H9 (cell line): Measurements from ENCODE around the gene TCF7L1. TPM values are rescaled to one million over a fixed set of nuclear protein-coding genes. Genes with fewer than 3 reads are reported as not detected.

ENCODE experiments used
- DNase-seq: peaks from one replicate; pipeline ENCODE4 v3.0.0-alpha.2; 2017
- H2AFZ ChIP-seq: one replicate; pipeline ENCODE4 v1.6.1; 2013; ENCODE audit warnings: mild to moderate bottlenecking, low read length, control low read depth, moderate library complexity
- H2AK5ac ChIP-seq: 2 replicates; pipeline ENCODE4 v1.6.1; 2013; ENCODE audit warnings: low read length, control low read depth, mixed read lengths; ENCODE audit not compliant: insufficient read length
- H2BK120ac ChIP-seq: one replicate; pipeline ENCODE4 v1.6.1; 2013; ENCODE audit warnings: low read depth, mild to moderate bottlenecking, low read length, control low read depth, inconsistent platforms; ENCODE audit not compliant: poor library complexity, severe bottlenecking
- H2BK12ac ChIP-seq: 2 replicates; pipeline ENCODE4 v1.6.1; 2013; ENCODE audit warnings: low read length, control low read depth, mixed read lengths, low read depth; ENCODE audit not compliant: insufficient read length
- H2BK15ac ChIP-seq: 2 replicates; pipeline ENCODE4 v1.6.1; 2013; ENCODE audit warnings: low read depth, low read length, control low read depth
- H2BK20ac ChIP-seq: one replicate; pipeline ENCODE4 v1.6.1; 2013; ENCODE audit warnings: low read depth, mild to moderate bottlenecking, low read length, control low read depth, inconsistent platforms; ENCODE audit not compliant: poor library complexity, severe bottlenecking
- H2BK5ac ChIP-seq: 2 replicates; pipeline ENCODE4 v1.6.1; 2013; ENCODE audit warnings: low read length, control low read depth, mixed read lengths; ENCODE audit not compliant: insufficient read length
- H3K14ac ChIP-seq: 2 replicates; pipeline ENCODE4 v1.6.1; 2013; ENCODE audit warnings: low read length, control low read depth; ENCODE audit not compliant: insufficient read depth
- H3K18ac ChIP-seq: 2 replicates; pipeline ENCODE4 v1.6.1; 2013; ENCODE audit warnings: low read depth, mild to moderate bottlenecking, mixed read lengths, low read length, control low read depth; ENCODE audit not compliant: insufficient read length
- H3K23ac ChIP-seq: 2 replicates; pipeline ENCODE4 v1.6.1; 2013; ENCODE audit warnings: low read length, control low read depth, mixed read lengths, low read depth; ENCODE audit not compliant: insufficient read length
- H3K23me2 ChIP-seq: 2 replicates; pipeline ENCODE4 v1.6.1; 2013; ENCODE audit warnings: low read depth, mild to moderate bottlenecking, mixed read lengths, low read length, control low read depth; ENCODE audit not compliant: insufficient read length, poor library complexity, severe bottlenecking
- H3K27ac ChIP-seq: 2 replicates; pipeline ENCODE4 v1.5.1; 2013; ENCODE audit warnings: low read length, control low read depth, mixed read lengths, low read depth; ENCODE audit not compliant: insufficient read length
- H3K27me3 ChIP-seq: 2 replicates; pipeline ENCODE4 v1.6.1; 2013; ENCODE audit warnings: low read length, control low read depth, inconsistent platforms; ENCODE audit not compliant: insufficient read depth
- H3K4ac ChIP-seq: 2 replicates; pipeline ENCODE4 v1.6.1; 2013; ENCODE audit warnings: low read depth, mild to moderate bottlenecking, control low read depth, inconsistent platforms, low read length, moderate library complexity
- H3K4me1 ChIP-seq: 2 replicates; pipeline ENCODE4 v1.6.1; 2013; ENCODE audit warnings: low read length, control low read depth, inconsistent platforms; ENCODE audit not compliant: insufficient read depth
- H3K4me2 ChIP-seq: 2 replicates; pipeline ENCODE4 v1.6.1; 2013; ENCODE audit warnings: low read length, control low read depth, mixed read lengths; ENCODE audit not compliant: insufficient read length, insufficient read depth
- H3K56ac ChIP-seq: 2 replicates; pipeline ENCODE4 v1.6.1; 2013; ENCODE audit warnings: low read depth, mild to moderate bottlenecking, mixed read lengths, low read length, control low read depth; ENCODE audit not compliant: insufficient read length
- H3K79me1 ChIP-seq: 2 replicates; pipeline ENCODE4 v1.6.1; 2013; ENCODE audit warnings: low read depth, mild to moderate bottlenecking, moderate library complexity, low read length, control low read depth, inconsistent platforms; ENCODE audit not compliant: insufficient read depth, poor library complexity, severe bottlenecking
- H3K79me2 ChIP-seq: 2 replicates; pipeline ENCODE4 v1.6.1; 2013; ENCODE audit warnings: low read length, control low read depth, inconsistent platforms; ENCODE audit not compliant: insufficient read depth
- H3K9ac ChIP-seq: 2 replicates; pipeline ENCODE4 v1.6.1; 2013; ENCODE audit warnings: low read length, control low read depth, mixed read lengths; ENCODE audit not compliant: insufficient read length; ENCODE audit errors: extremely low read depth
- H3K9me3 ChIP-seq: one replicate; pipeline ENCODE4 v1.6.1; 2013; ENCODE audit warnings: low read depth, low read length, inconsistent platforms; ENCODE audit not compliant: control insufficient read depth
- H3T11ph ChIP-seq: one replicate; pipeline ENCODE4 v1.6.1; 2013; ENCODE audit warnings: mild to moderate bottlenecking, low read length, control low read depth, inconsistent platforms
- H4K20me1 ChIP-seq: one replicate; pipeline ENCODE4 v1.6.1; 2013; ENCODE audit not compliant: control insufficient read depth, insufficient read length, insufficient read depth
- H4K5ac ChIP-seq: 2 replicates; pipeline ENCODE4 v1.6.1; 2013; ENCODE audit warnings: low read depth, mild to moderate bottlenecking, mixed read lengths, low read length, control low read depth; ENCODE audit not compliant: insufficient read length
- H4K8ac ChIP-seq: replicated peaks from 2 replicates; pipeline ENCODE4 v1.6.1; 2013; ENCODE audit warnings: low read length, control low read depth, mixed read lengths, low read depth; ENCODE audit not compliant: insufficient read length
- H4K91ac ChIP-seq: 2 replicates; pipeline ENCODE4 v1.6.1; 2013; ENCODE audit warnings: low read depth, mild to moderate bottlenecking, moderate library complexity, mixed read lengths, low read length, control low read depth; ENCODE audit not compliant: insufficient read length
- H3K27ac Mint-ChIP-seq, 3 experiments: 2 replicates in 2 of 3; 3 replicates in 1 of 3; pipeline ENCODE4 v1.8.0; 2020 to 2021; ENCODE audit warnings: mixed read lengths in 3 of 3, mild to moderate bottlenecking in 1 of 3, moderate library complexity in 1 of 3
- H3K27me3 Mint-ChIP-seq: 2 replicates; pipeline ENCODE4 v1.8.0; 2021; ENCODE audit warnings: low read depth, mild to moderate bottlenecking, moderate library complexity, mixed read lengths
- H3K36me3 Mint-ChIP-seq, 3 experiments: 2 replicates in 2 of 3; 3 replicates in 1 of 3; pipeline ENCODE4 v1.8.0; 2020 to 2021; ENCODE audit warnings: low read depth in 3 of 3, mixed read lengths in 3 of 3; ENCODE audit not compliant: insufficient read depth in 1 of 3
- H3K4me1 Mint-ChIP-seq, 2 experiments: 2 replicates each; pipeline ENCODE4 v1.8.0; 2020; ENCODE audit warnings: mixed read lengths in 2 of 2
- H3K4me3 Mint-ChIP-seq, 2 experiments: 2 replicates in 1 of 2; 3 replicates in 1 of 2; pipeline ENCODE4 v1.8.0; 2020 to 2021; ENCODE audit warnings: mild to moderate bottlenecking in 2 of 2, mixed read lengths in 2 of 2, moderate library complexity in 1 of 2
- H3K9me3 Mint-ChIP-seq, 2 experiments: 2 replicates in 1 of 2; 3 replicates in 1 of 2; pipeline ENCODE4 v1.8.0; 2020; ENCODE audit warnings: mild to moderate bottlenecking in 2 of 2, mixed read lengths in 2 of 2, moderate library complexity in 1 of 2
- WGBS: extraction: QIAGEN DNeasy Blood & Tissue Kit; methylation state at CpG from one replicate; pipeline ENCODE4 v1.1.7; 2013; ENCODE audit warnings: missing lambda C conversion rate, low lambda C conversion rate, mixed read lengths; ENCODE audit not compliant: insufficient read length; ENCODE audit errors: extremely low coverage; 5-methylcytosine and 5-hydroxymethylcytosine counted together
- total RNA-seq: library from RNA; stranded (reverse); gene quantifications from 2 replicates; pipeline ENCODE4 v1.2.1, GENCODE V29; 2021
- TF ChIP-seq, protein P1 (sequence below): fragments of 200-600 bp; sonication (generic); conservative IDR thresholded peaks from 3 replicates; pipeline ENCODE4 v1.8.0; 2021; ENCODE audit warnings: antibody characterized with exemption, mild to moderate bottlenecking

TCF7L1 gene
- total RNA-seq, 1 experiment from 2014 or later: 112 TPM

- peaks cover 29 to 30% of the 10 kb centered on the region in 2 experiments for H3K4me1 Mint-ChIP-seq
- no peaks in the 10 kb centered on the region for H3K79me2 ChIP-seq
- H4K8ac ChIP-seq: no peak overlapping the region
- no peak overlapping the region for H3K18ac ChIP-seq
- no peak overlapping the region for H3K27ac Mint-ChIP-seq
- H3K4me2 ChIP-seq: no peak overlapping the region
- H3K79me1 ChIP-seq: no peaks in the 10 kb centered on the region
- DNase-seq: no peak
- no peak overlapping the region for H2AK5ac ChIP-seq
- peaks cover 4% of the 10 kb centered on the region for H3K23me2 ChIP-seq
- H3K4me3 Mint-ChIP-seq: no peak overlapping the region
- no peak overlapping the region for H2BK20ac ChIP-seq
- peaks cover 11 to 13% of the 10 kb centered on the region in 2 experiments for H3K9me3 Mint-ChIP-seq
- no CpG with 5 or more reads among the region's 5 CpGs for WGBS
- H3K27ac ChIP-seq: no peak overlapping the region
- TF ChIP-seq, protein P1, sequence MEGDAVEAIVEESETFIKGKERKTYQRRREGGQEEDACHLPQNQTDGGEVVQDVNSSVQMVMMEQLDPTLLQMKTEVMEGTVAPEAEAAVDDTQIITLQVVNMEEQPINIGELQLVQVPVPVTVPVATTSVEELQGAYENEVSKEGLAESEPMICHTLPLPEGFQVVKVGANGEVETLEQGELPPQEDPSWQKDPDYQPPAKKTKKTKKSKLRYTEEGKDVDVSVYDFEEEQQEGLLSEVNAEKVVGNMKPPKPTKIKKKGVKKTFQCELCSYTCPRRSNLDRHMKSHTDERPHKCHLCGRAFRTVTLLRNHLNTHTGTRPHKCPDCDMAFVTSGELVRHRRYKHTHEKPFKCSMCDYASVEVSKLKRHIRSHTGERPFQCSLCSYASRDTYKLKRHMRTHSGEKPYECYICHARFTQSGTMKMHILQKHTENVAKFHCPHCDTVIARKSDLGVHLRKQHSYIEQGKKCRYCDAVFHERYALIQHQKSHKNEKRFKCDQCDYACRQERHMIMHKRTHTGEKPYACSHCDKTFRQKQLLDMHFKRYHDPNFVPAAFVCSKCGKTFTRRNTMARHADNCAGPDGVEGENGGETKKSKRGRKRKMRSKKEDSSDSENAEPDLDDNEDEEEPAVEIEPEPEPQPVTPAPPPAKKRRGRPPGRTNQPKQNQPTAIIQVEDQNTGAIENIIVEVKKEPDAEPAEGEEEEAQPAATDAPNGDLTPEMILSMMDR: no peak
- H2BK12ac ChIP-seq: no peak overlapping the region
- H2AFZ ChIP-seq: no peak overlapping the region
- no peak overlapping the region for H3K4ac ChIP-seq
- H3K4me1 ChIP-seq: peaks cover 4% of the 10 kb centered on the region; the same call in 1 of the 2 replicates
- H4K91ac ChIP-seq: no peak overlapping the region
- H3K27me3 Mint-ChIP-seq: peaks cover 14% of the 10 kb centered on the region
- no peak overlapping the region for H3T11ph ChIP-seq
- H2BK5ac ChIP-seq: no peak overlapping the region
- no peak overlapping the region for H4K5ac ChIP-seq
- no peaks in the 10 kb centered on the region for H3K9me3 ChIP-seq
- H3K14ac ChIP-seq: no peak overlapping the region
- no peak overlapping the region for H2BK15ac ChIP-seq
- H2BK120ac ChIP-seq: no peak overlapping the region
- no peak overlapping the region for H3K56ac ChIP-seq
- no peak overlapping the region for H3K9ac ChIP-seq
- H3K27me3 ChIP-seq: no peaks in the 10 kb centered on the region
- no peak overlapping the region for H3K23ac ChIP-seq
- peaks cover 0 to 11% (median 7%) of the 10 kb centered on the region in 3 experiments; a peak in 5 of 7 replicates for H3K36me3 Mint-ChIP-seq
- no peaks in the 10 kb centered on the region for H4K20me1 ChIP-seq
Measured at GRCh38 chr2:85087541-85087940, 45.7 kb upstream of the TCF7L1 start.
